Colonic mucosa (tissue), 4 donors: ENCODE measurements around the gene FGD4. TPM values are rescaled to one million over a fixed set of nuclear protein-coding genes. Genes with fewer than 3 reads are reported as not detected.

Experiments
- DNase-seq: peaks from one replicate; pipeline ENCODE4 v3.0.0-alpha.2; 2020
- H3K27ac ChIP-seq: fragments of 200-600 bp; one replicate; pipeline ENCODE4 v1.8.0; 2021
- H3K27me3 ChIP-seq: fragments of 200-600 bp; one replicate; pipeline ENCODE4 v1.8.0; 2021
- H3K36me3 ChIP-seq: fragments of 200-600 bp; one replicate; pipeline ENCODE4 v1.8.0; 2021
- H3K4me1 ChIP-seq: fragments of 200-600 bp; one replicate; pipeline ENCODE4 v1.8.0; 2021; ENCODE audit warnings: mild to moderate bottlenecking
- H3K4me3 ChIP-seq: fragments of 200-600 bp; one replicate; pipeline ENCODE4 v1.8.0; 2021
- H3K9ac ChIP-seq, 2 donors: one replicate each; pipeline ENCODE4 v1.7.0; 2013; ENCODE audit warnings: control low read depth in 2 of 2, low read depth in 2 of 2, low read length in 2 of 2
- H3K9me3 ChIP-seq: fragments of 200-600 bp; one replicate; pipeline ENCODE4 v1.8.0; 2021
- intact Hi-C: fragments of 100-400 bp; cut with DNase I; formaldehyde crosslinking; loops from one replicate; pipeline ENCODE4 v1.14.1; 2022
- total RNA-seq, 2 donors: library from RNA; stranded (reverse); fragmentation: NEBNext Ultra II Directional in 1 of 2; extraction: Animal tissue kit (Norgen Biotek cat#: 25700) in 1 of 2; gene quantifications; one replicate each; pipeline ENCODE4 v1.2.1, GENCODE V29; 2021
- TF ChIP-seq, protein P1 (sequence below): fragments of 200-600 bp; IDR thresholded peaks from one replicate; pipeline ENCODE4 v1.8.0; 2022; ENCODE audit warnings: antibody characterized with exemption, mild to moderate bottlenecking
- donor health status: healthy.
- donor health status: DM: no; HTN: no; CAD: no.
- donor health status: DM: no; HTN: no; CAD: no.

Gene FGD4
- total RNA-seq, 2 donors from 2014 or later, result 38.4 to 47.6 TPM

DNA sequence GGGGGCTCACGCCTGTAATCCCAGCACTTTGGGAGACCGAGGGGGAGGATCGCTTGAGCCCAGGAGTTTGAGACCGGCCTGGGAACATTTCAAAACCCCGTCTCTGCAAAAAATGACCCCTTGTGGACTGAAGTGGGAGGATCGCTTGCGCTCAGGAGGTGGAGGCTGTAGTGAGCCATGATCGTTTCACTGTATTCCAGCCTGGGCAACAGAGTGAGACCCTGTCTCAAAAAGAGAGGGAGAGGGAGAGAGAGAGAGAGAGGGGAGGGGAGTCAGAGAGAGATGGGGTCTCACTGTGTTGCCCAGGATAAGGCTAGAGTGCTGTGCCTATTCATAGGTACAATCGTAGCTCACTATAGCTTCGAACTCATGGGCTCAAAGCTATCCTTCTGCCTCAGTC is 2.8 kb downstream of the FGD4 start:
- Histone ChIP-seq H3K4me3 (no peak overlapping the region), H3K27ac (no peak overlapping the region), H3K9me3 (no peaks in the 10 kb centered on the region), H3K4me1 (peaks cover 4% of the 10 kb centered on the region), H3K36me3 (no peaks in the 10 kb centered on the region), H3K9ac (no peak overlapping the region), H3K27me3 (no peaks in the 10 kb centered on the region)
- TF ChIP-seq, protein P1, sequence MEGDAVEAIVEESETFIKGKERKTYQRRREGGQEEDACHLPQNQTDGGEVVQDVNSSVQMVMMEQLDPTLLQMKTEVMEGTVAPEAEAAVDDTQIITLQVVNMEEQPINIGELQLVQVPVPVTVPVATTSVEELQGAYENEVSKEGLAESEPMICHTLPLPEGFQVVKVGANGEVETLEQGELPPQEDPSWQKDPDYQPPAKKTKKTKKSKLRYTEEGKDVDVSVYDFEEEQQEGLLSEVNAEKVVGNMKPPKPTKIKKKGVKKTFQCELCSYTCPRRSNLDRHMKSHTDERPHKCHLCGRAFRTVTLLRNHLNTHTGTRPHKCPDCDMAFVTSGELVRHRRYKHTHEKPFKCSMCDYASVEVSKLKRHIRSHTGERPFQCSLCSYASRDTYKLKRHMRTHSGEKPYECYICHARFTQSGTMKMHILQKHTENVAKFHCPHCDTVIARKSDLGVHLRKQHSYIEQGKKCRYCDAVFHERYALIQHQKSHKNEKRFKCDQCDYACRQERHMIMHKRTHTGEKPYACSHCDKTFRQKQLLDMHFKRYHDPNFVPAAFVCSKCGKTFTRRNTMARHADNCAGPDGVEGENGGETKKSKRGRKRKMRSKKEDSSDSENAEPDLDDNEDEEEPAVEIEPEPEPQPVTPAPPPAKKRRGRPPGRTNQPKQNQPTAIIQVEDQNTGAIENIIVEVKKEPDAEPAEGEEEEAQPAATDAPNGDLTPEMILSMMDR, result no peak
- intact Hi-C loops, result no loop called here
- DNase-seq, result no peak

DNA sequence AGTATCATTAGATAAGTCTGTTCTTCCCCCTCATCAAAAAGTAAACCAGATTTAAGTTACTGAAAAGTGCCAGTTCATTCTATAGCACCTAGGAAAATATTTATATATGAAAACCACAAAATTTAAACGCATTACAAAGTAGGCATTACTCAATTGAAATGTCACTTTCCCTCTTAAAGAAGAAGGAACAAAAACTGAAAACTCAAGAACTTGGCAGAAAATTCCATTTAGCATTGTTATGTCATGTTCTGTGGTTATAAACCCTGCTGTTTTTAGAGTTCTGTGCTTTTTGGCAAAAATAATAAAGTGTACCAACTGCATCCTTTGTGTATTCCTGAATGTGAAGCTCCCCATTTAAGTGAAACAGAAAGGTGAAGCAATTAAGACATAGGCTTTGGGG is 3.6 kb downstream of the FGD4 start:
- TF ChIP-seq, protein P1, result no peak
- H3K4me3 ChIP-seq, result no peak overlapping the region
- H3K9me3 ChIP-seq, result no peaks in the 10 kb centered on the region
- H3K27ac ChIP-seq, result no peak overlapping the region
- no peak overlapping the region for H3K9ac ChIP-seq
- no peak for DNase-seq
- intact Hi-C loops, result no loop called here
- H3K4me1 ChIP-seq, result peaks cover 4% of the 10 kb centered on the region
- no peaks in the 10 kb centered on the region for H3K36me3 ChIP-seq
- no peaks in the 10 kb centered on the region for H3K27me3 ChIP-seq

DNA sequence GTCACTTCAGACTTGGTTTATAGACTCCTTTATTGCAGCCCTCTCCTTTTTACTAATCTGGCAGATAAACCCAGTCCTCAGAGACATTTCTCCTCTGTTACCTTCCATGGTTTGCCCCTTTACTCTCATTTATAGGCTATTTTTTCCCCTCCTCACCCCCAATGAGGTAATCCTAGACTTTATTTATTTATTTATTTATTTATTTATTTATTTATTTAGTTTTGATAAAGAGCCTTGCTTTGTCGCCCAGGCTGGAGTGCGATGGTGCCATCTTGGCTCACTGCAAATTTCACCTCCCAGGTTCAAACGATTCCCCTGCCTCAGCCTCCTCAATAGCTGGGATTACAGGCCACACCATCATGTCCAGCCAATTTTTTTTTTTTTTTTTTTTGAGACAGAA is 8.4 kb downstream of the FGD4 start:
- no peak for DNase-seq
- Histone ChIP-seq H3K9me3 (no peaks in the 10 kb centered on the region), H3K27me3 (no peaks in the 10 kb centered on the region), H3K4me3 (no peak overlapping the region), H3K36me3 (no peaks in the 10 kb centered on the region), H3K27ac (no peak overlapping the region), H3K4me1 (no peaks in the 10 kb centered on the region), H3K9ac (no peak overlapping the region)
- TF ChIP-seq, protein P1, result no peak
- intact Hi-C loops, result no loop called here

DNA sequence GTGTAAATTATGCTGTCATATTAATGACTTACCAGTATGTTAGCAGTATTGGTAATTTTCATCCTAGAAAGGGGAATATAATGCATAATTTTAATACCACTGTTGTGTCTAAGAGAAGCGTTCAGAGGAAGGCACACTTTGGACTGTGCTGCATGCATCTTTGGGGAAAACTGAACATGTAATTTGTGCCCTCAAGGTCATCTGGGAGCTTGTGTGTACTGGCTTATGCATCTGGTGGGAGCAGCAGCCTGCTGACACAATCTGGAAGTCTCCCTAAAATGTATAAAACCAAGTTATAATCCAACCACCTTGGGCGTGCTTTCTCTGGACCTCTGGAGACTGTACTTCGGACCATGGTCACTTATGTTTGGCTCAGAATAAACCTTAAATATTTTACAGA is 14.1 kb downstream of the FGD4 start:
- intact Hi-C loops, result no loop called here
- no peaks in the 10 kb centered on the region for H3K36me3 ChIP-seq
- H3K9me3 ChIP-seq, result no peaks in the 10 kb centered on the region
- H3K27me3 ChIP-seq, result no peaks in the 10 kb centered on the region
- TF ChIP-seq, protein P1, result no peak
- DNase-seq, result no peak
- no peaks in the 10 kb centered on the region for H3K4me1 ChIP-seq
- no peak overlapping the region for H3K4me3 ChIP-seq
- no peak overlapping the region for H3K27ac ChIP-seq
- no peak overlapping the region for H3K9ac ChIP-seq

DNA sequence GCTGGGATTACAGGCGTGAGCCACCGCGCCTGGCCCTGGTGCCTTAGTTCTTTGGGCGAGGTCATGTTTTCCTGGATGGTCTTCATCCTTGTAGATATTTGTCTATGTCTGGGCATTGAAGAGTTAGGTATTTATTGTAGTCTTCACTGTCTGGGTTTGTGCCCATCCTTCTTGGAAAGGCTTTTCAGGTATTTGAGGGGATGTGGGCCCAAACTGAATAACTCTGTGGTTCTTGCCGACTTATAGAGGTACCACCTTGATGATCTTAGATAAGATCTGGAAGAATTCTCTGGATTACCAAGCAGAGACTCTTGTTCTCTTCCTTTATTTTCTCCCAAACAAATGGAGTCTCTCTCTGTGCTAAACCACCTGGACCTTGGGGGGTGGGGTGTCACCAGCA is 18.9 kb downstream of the FGD4 start:
- Histone ChIP-seq H3K4me3 (no peak overlapping the region), H3K9me3 (no peaks in the 10 kb centered on the region), H3K27me3 (no peaks in the 10 kb centered on the region), H3K27ac (no peak overlapping the region), H3K9ac (no peak overlapping the region), H3K36me3 (no peaks in the 10 kb centered on the region), H3K4me1 (no peaks in the 10 kb centered on the region)
- TF ChIP-seq, protein P1, result no peak
- DNase-seq, result no peak
- intact Hi-C loops, result no loop called here
